ENCODE measurements around the gene C5orf47. TPM values are rescaled to one million over a fixed set of nuclear protein-coding genes. Genes with fewer than 3 reads are reported as not detected.

Gene C5orf47
- total RNA-seq, 6 experiments from 2014 or later: not detected

GRCh38 chr5:173962436-173962972, 26.5 kb upstream of the C5orf47 start:
- no peaks in the 10 kb centered on the region for H3K4me1 ChIP-seq
- TF ChIP-seq CTCF (IDR thresholded peaks at IDR 0.05): no peak
- TF ChIP-seq POLR2A (IDR thresholded peaks at IDR 0.05): no peak
- no peaks in the 10 kb centered on the region for H3K27me3 ChIP-seq
- DNase-seq: no peak
- intact Hi-C loops (cut with DNase I): no loop called here
- H3K36me3 ChIP-seq: peaks cover 0 to 6% (median 0%) of the 10 kb centered on the region in 4 donors
- H3K9me3 ChIP-seq: no peaks in the 10 kb centered on the region
- no peak overlapping the region for H3K4me3 ChIP-seq
- no peak for ATAC-seq
- WGBS (ENCODE audit: insufficient coverage, low coverage, low lambda C conversion rate, missing lambda C conversion rate): 100% methylated on average over 2 of the region's 3 CpGs
- no peak overlapping the region for H3K27ac ChIP-seq

GRCh38 chr5:173963182-173963838, 25.7 kb upstream of the C5orf47 start:
- no peak overlapping the region for H3K4me3 ChIP-seq
- ATAC-seq: no peak
- H3K36me3 ChIP-seq: peaks cover 0 to 2% (median 0%) of the 10 kb centered on the region in 4 donors
- intact Hi-C loops (cut with DNase I): no loop called here
- H3K27ac ChIP-seq: no peak overlapping the region
- DNase-seq: no peak
- TF ChIP-seq CTCF (IDR thresholded peaks at IDR 0.05) (no peak), POLR2A (IDR thresholded peaks at IDR 0.05) (no peak)
- no peaks in the 10 kb centered on the region for H3K9me3 ChIP-seq
- WGBS (ENCODE audit: insufficient coverage, low coverage, low lambda C conversion rate, missing lambda C conversion rate): 66% methylated on average over 10 of the region's 10 CpGs
- no peaks in the 10 kb centered on the region for H3K4me1 ChIP-seq
- H3K27me3 ChIP-seq: no peaks in the 10 kb centered on the region

GRCh38 chr5:173963867-173964441, 25.0 kb upstream of the C5orf47 start:
- H3K27me3 ChIP-seq: no peaks in the 10 kb centered on the region
- H3K27ac ChIP-seq: no peak overlapping the region
- no peak for TF ChIP-seq CTCF (IDR thresholded peaks at IDR 0.05)
- no peak for TF ChIP-seq POLR2A (IDR thresholded peaks at IDR 0.05)
- no peaks in the 10 kb centered on the region for H3K36me3 ChIP-seq
- H3K4me3 ChIP-seq: no peak overlapping the region
- DNase-seq (no peak), ATAC-seq (no peak)
- H3K9me3 ChIP-seq: no peaks in the 10 kb centered on the region
- no peaks in the 10 kb centered on the region for H3K4me1 ChIP-seq
- intact Hi-C loops (cut with DNase I): no loop called here
- WGBS (ENCODE audit: insufficient coverage, low coverage, low lambda C conversion rate, missing lambda C conversion rate): 66% methylated on average over 17 of the region's 19 CpGs

GRCh38 chr5:173964506-173964905, 24.5 kb upstream of the C5orf47 start:
- H3K9me3 ChIP-seq: no peaks in the 10 kb centered on the region
- no peaks in the 10 kb centered on the region for H3K27me3 ChIP-seq
- no peak for DNase-seq
- TF ChIP-seq CTCF (IDR thresholded peaks at IDR 0.05) (no peak), POLR2A (IDR thresholded peaks at IDR 0.05) (no peak)
- no peak overlapping the region for H3K27ac ChIP-seq
- intact Hi-C loops (cut with DNase I): no loop called here
- no peak for ATAC-seq
- no peak overlapping the region for H3K4me3 ChIP-seq
- H3K36me3 ChIP-seq: no peaks in the 10 kb centered on the region
- WGBS (ENCODE audit: insufficient coverage, low coverage, low lambda C conversion rate, missing lambda C conversion rate): 100% methylated on average over 1 of the region's 1 CpG
- H3K4me1 ChIP-seq: peaks cover 0 to 5% (median under 1%) of the 10 kb centered on the region in 4 donors
